Right renal cortex interstitium (tissue), 3 donors: ENCODE measurements around the gene H2BK1. TPM values are rescaled to one million over a fixed set of nuclear protein-coding genes. Genes with fewer than 3 reads are reported as not detected.
A peak's percentile ranks its signal among the peaks of the same experiment; 100 is the strongest.

Experiments used
- DNase-seq, 3 donors: peaks; one replicate each; pipeline ENCODE4 v3.0.0-alpha.2; 2013; ENCODE audit warnings: low read depth in 3 of 3, low spot score in 2 of 3
- polyA plus RNA-seq, 3 donors: library from polyadenylated mRNA; unstranded; fragments of 120-200 nt; gene quantifications; one replicate each; pipeline ENCODE4 v1.2.1, GENCODE V29; 2013; ENCODE audit not compliant: insufficient read length in 3 of 3

The H2BK1 gene
- polyA plus RNA-seq, 3 donors: not detected

DNA sequence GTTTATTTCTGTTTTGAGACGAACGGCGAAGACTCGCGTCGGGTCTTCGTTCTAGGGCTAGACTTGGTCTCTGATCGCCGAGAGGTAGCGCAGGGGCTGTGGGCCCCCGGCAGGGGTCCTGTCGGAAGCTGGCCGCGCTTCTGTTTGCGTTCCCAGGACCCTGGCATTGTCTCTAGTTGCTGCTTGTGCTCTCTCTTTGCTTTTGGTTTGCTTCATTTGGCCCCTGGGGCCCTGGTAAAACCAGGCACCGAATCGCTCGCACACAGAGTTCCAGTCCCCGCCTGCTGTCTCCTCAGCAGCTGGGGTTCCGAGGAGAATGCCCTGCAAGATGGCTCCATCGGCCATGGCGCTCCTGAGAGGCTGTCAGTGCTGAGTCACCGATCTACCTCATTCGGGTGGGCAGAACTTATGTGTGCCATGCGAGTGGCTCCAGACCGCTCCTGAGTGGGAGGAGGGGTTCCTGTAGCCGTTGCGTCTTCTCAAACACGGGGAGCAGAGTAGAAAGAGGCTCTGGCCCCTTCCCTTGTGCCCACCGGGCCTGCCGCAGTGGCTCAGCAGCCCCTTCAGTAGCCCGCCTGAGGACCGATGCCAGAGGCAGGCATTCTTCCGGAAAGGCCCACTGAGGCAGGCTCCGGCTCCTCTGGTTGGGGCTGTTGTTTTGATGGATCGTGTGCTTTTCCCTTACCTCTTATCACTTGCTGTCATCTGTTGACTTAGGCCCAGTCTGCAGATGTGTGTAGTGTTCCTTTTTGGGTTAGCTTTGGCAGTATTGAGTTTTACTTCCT is 22.8 kb upstream of the H2BK1 start:
- no peak for DNase-seq

DNA sequence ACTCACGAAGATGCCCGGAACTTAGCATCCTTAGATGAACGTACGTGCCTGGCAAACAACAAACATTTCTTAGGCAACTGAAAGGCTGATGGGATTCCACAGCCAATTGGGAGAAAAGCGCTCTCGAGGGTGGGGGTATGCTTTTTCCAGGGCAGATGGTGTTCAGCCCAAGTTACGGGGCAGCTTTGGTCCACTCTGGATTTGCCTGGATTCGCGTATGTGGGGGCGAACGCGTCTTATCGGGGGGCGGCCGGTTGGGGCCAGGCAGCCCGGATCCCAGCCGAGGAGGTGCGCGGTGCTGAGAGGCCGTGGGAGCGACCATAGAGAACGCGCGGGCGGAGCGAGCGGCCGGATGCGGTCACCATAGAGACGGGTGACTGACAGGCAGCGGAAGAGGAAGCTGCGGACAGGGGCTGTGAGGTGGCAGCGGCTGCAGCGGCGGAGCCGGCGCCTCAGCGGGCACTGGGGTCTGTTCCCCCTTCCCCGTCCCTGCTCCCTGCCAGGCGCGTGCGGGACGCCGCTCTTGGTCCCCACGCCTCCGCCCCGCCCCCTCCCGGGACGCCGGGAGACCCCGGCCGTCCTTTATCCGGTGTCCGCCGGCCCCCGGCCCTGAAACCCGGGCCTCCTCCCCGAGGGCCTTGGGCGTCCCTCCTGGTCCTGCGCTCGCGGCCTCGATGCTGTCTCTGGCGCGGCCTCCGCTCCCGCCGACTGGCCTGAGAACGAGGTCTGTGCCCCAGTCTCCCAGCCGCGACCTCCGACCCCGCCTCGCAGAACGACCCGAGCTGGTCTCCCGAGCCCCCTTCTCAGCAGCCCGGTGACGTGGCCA is 22.0 kb upstream of the H2BK1 start, which contains the start of gene CHPF2:
Gene CHPF2, plus strand, starts transcription at position 393 of the 826 bp plus-strand sequence. CDS start 1,529 bp downstream, outside the sequence.
- DNase-seq: peak in 1 of 3 donors; percentile 79

DNA sequence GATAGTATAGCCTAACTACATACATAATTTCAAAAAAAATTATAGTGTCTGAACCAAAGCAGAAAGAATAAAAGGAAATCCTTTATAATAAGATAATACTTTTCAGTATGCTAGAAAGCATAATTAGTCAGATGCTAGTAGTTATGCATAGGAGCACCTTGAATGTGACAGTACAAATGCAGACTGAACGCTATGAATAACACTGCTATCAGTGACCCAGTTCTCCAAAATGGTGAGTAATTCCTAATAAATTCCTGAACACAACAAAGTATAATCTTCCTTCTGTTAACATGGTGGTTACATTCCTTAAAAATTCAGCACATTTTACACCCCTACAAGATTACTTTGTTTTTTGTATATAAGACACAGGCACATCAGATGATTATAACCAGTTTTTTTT is 20.8 kb upstream of the H2BK1 start:
- DNase-seq: no peak

DNA sequence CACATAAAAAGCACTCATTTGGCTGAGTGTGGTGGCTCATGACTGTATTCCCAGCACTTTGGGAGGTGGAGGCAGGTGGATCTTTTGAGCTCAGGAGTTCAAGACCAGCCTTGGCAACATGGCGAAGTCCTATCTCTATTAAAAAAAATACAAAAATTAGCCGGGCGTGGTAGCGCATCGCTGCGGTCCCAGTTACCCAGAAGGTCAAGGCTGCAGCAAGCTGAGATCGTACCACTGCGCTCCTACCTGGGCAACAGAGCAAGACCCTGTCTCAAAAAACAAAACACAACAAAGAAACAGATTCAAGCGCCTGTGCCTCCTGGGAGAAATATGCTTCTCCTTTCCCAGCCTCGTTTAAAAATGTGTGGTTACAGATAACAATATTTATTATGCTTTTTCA is 19.0 kb upstream of the H2BK1 start:
- DNase-seq: no peak

DNA sequence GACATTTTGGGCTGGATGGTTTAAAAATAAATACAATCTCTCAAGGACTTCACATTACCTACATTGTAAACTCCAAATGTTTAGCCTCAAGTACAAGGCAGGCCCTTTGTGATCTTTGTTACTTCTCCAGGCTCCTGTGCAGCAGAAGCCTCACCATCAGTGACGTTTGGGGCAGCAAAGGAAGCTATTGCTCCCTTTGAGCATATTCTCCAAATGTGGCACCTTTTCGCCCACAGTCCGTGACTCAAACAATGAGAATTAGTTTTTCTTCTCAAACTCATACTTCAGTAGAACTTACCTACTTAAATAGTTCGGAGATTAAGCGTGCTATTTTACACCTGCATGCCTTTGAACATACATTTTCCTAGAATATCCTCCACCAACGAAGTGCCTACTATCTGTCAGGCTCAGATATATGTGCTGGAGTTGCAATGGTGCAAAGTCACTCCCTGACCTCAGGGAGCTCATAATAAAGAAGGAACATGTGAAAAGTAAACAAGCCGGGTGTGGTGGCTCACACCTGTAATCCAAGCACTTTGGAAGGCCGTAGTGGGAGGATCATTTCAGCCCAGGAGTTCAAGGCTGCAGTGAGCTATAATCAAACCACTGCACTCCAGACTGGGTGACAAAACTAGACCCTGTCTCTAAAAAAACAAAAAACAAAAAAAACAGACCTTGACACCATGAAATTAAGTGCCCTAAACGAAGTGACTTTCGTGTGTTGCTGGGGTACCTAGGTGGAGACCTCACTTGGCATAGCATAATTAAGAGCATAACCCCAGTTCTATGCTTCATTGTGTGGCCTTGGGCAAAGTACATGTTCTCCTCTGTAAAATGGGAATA is 18.0 kb upstream of the H2BK1 start:
- no peak for DNase-seq

DNA sequence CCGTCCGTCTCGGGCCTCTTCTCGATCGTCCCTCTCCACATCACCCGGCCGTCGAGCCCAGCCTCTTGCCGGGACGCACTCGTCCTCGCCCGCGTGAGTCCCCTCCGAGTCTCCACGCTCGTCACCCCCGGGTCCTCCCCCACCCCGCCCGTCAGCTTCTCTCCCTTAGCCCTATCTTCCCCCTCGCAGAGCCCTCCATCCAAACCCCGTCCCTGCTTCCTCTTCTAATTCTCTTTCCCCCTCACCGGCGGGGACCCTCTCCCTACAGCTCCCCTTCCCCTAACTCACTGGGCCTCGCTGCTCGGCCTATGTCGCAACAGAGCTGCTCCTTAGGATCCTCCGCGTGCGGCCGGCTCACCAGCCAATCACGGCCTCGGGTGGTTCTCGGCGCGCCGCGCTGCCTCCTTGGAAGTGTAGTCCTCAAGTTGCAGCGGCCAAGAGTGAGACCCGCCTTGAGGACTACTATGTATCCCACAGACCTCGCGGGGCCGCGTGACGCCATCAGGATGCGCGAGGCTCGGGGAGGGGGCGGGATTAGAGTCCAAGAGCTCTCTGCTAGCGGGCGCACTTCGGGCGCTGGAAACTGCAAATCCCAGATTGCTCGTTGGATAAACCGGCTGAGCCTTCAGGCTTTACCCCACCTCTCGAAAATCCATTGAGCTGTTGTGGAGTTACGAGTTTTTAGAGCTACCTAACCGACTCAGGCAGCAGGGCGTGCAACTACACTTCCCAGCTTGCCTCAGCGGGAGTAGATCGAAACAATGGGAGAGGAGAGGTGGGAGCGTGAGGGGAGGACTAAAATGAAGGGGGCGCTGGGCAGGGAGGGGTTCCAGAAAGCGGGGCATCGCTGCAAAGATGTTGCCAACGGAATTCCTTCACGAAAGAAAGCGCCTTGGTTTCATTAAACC is 16.8 kb upstream of the H2BK1 start, which contains the start of gene ABCF2:
Gene ABCF2, minus strand, starts transcription at position 331 of the 908 bp plus-strand sequence. CDS start 747 bp downstream, outside the sequence.
- DNase-seq: peak; percentile 96 to 98 (median 97)

DNA sequence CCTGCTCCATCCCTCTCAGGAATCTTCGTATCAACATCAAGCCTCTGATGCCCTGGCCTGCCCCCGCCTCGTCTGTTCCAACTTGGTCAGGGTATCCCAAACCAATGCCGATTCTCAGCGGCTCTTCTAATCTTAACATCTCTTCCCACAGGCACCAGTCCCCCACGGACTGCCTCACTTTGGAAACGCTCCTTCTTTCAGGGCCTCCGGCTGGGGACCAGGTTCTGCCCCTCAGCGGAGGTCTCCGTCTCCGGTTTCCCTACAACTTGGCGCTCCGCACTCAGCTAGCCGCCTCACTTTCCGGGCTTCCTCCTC is 16.2 kb upstream of the H2BK1 start:
- no peak for DNase-seq

DNA sequence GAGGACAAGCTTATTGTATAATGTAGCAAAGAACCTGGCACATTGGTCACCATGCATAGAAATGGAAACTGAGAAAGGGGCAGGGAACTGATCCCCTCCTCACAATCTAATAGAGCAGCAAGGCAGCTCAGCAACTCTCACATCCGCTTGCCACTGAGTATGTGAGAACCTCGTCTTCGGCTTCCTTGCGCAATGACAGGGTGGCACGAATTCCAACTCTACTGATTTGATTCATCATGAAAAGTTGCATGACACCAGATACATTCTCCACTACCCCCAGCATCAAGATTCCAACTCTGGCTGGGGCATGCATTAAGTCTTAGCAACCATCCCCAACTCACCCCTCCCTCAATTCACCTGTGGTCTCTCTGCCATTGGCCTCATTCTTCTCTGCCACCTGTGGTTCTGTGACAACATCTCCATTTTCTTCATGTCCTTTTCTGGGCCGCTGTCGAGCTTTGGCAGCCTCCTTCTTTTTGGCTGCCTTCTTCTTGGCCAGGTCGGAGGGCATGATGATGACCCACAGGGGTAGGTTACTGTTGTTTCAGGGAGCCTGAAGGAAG is 15.7 kb upstream of the H2BK1 start:
- DNase-seq: no peak

DNA sequence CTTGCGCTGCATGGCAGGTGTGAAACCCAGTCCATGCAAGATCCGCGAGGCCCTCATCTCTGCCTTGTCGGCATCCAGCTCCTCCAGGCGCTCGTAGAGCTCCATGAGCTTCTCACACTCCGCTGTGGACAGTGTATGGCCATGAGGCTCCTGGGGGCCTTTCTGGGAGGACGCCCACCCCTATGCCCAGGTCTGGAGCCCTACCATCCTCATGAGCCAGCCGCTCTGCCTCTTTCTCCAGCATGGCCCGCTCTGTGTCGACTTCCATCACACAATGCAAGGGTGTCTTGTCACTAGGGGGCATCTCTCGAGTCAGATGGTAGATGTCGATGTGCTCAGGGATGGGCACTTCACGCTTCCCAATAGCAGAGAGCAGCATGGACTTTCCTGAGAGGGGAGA is 13.4 kb upstream of the H2BK1 start:
- DNase-seq: no peak

DNA sequence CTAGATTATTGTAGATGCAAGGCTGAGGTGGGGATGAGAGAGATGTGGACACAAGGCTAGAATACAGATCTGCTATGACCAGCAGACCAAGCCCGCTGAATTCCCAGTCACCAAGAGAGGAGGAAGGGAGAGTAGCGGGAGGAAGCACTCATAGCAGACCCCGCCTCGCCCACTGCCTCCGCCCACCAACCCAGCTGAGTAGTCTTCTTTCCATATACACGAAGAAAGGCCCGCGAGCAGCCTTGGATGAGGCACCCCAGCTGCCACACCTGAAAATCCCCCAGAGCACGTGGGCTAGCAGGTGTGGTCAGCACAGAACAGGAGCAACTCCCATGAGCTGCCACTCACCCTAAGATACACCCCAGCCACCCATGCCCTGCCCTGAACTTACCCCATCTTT is 7.9 kb upstream of the H2BK1 start:
- no peak for DNase-seq

DNA sequence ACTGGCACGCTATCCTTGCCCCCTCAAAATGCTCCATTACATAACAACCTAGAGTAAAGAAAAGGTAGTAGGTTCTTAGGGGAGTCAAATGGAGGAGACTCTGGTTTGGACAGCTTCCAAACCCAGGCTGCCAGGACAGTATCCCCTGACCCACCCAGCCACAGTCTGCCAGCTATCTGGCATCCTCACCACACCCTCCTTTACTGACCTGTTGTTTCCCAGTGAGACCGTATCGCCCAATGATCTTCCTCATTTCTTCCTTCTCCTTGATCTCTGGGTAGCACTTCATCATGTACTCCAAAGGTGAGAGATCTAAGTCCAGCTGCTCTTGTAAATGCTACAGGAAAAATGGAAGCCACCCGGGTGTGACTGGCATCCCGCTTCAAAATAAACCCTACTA is 5.1 kb upstream of the H2BK1 start:
- DNase-seq: no peak

DNA sequence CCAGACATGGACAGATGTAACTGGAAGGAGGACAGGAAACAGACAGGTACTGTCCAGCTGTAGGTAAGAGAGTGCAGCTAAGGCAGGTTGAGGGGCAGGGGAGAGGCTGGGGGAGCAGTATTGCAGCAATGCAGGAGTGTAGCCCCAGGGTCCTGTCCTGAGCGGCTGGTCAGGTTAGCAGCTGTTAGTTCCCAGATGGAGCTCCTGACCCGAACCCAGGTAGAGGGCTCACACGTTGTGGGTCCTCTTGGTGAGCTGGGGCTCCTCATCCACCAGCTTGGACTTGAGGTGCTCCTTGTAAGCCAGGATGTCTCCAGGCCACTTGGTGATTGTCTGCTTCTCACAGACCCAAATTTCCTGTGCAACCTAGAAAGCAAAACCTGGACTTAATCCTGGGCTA is 3.5 kb upstream of the H2BK1 start:
- no peak for DNase-seq

DNA sequence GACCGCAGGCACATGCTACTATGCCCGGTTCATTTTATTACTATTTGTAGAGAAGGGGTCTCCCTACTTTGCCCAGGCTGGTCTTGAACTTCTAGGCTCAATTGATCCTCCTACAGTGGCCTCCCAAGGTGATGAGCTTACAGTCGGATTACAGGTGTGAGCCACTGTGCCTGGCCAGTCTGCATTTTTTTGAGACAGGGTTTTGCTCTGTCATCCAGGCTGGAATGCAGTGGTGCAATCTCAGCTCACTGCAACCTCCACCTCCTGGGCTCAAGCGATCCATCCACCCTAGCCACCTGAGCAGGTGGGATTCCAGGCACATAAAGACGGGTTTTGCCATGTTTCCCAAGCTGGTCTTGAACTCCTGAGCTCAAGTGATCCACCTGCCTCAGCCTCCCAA is 2.3 kb upstream of the H2BK1 start:
- DNase-seq: no peak

DNA sequence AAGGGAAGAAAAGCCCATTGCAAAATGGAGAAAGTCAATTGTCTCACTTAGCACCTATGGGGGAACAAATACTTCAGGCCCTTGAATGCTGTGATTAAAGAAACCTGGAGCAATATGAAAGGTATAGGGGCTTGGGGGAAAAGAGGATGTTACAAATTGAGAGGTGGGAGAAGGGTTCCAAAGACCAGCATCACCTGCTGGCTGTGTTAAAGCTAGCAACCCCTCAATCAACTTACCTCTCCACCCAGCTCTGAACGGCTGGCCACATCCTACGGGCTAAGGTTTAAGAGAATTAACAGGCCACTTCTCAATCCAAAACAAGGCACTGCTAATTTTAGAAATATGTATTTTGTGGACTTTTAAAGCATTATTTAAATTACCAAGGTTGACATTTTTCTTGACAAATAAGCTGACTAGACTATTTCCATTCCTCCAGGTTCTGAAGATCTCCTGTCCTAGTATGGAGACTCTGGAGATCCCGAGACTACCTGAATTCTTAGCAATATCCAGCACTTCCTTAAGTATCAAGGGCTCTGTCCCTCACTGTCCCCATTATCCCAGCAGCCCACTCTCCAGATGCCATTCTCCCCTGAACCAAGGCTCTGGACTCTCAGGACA is 976 bp upstream of the H2BK1 start:
- no peak for DNase-seq

DNA sequence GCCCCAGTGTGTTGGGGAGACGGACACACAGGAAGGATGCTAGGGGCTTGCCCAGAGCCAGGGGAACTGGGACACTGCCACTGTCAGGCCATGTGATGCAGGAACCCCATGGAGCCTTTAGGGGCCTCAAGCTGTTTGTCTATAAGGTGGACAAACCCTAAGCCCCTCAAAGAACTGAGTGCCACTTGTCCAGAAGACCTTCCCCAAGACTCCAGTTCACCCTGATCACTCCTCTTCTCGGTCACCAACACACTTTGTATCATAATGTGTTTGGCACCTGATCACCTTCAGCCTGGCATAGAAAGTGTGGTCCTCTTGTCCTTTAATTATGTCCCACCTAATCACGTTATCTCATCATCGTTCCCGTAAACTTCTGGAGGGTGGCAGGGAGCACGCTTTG is 700 bp downstream of the H2BK1 start:
- DNase-seq: no peak

DNA sequence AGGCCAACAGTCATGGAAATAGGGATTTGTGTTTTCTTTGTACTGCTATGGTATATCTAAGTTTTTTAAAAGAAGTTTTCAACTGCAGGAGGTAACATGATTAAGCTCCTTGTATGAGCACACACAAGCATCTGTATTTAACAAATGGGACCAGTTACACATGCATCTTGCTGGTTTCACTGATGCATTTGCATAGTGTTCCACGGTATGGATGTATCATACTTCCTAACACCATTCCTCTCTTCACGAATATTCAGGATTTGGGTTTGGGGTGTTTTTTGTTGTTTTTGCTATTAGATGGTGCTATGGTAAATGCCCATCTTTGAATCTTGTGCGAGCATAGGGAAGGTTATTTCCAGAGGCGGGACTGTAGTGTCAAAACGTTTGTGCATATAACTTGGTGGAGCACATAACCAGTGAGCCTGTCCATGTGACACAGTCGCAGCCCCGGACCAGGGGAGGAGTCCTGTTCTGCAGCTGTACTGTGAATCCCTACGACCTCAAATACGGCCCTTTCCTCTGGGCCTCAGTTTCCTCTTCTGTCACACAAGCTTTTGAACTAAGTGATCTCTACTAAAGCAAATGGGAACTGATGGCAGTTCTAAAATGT is 1.9 kb downstream of the H2BK1 start:
- DNase-seq: no peak

DNA sequence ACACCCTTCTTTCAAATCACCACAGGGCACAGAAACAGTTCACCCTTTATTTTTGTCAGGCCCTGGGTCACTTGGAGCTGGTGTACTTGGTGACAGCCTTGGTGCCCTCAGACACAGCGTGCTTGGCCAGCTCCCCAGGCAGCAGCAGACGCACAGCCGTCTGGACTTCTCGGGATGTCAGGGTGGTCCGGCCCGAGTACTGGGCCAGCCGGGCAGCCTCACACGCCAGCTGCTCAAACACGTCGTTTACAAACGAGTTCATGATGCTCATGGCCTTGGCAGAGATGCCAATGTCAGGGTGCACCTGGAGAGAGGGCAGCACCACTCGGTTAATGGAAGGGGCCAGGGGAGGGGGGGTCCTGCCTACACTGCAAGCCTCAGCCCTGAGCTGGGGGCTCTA is 2.5 kb downstream of the H2BK1 start:
- no peak for DNase-seq

DNA sequence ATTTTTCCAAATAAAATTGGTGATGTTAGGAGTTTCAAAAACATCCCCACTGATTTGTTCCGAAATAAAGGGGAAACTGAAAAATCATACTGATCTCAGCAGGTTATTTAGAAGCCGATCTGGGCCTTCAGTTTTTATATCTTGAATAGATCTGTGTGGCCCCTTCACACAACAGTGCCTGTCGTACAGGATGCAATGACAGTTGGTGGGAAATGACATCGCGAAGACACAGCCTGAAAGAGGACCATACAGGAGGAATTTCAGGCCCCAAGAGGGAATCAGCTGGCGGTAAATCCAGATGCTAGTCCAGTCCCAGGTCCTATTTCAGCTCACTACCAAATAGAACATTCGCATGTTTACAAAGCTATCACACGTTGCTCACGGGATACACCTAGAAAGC is 3.0 kb downstream of the H2BK1 start:
- no peak for DNase-seq

DNA sequence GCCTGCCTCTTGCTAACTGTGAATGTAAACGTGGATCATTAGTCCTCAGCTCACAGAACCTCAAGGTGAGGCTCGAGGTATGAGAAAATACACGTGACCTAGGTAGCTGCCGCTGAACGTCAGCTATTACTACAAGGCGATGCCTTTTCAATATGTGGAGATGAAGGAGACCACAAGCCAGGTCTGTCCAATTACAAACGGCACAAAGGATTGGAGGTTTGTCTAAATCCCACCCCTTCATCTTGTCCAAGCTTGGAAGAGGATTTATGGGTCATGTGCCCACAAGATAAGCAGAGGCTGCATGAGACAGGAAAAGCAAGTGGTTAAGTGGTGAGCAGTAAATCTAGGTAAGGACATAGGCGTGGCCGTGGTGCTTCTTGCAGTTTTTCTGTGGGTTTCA is 3.4 kb downstream of the H2BK1 start:
- no peak for DNase-seq
